SK-N-SH (cell line): ENCODE data around the gene GABRE. TPM values are rescaled to one million over a fixed set of nuclear protein-coding genes. Genes with fewer than 3 reads are reported as not detected.

Source experiments
- CTCF ChIA-PET: fragments of 300-600, 350-600 bp; formaldehyde crosslinking; extraction: SDS; loops from one replicate; lab custom pipeline; 2021; lab: Yijun Ruan, JAX
- POLR2A ChIA-PET: fragments of 350-600 bp; sonication (Branson Sonifier 250); formaldehyde crosslinking; extraction: SDS; loops from one replicate; lab custom pipeline; 2020; ENCODE audit warnings: antibody characterized with exemption, inconsistent platforms; lab: Yijun Ruan, JAX
- DNase-seq: peaks from one replicate; pipeline ENCODE4 v3.0.0; 2012
- H2AFZ ChIP-seq: fragments of 200-600 bp; sonication (generic); 2 replicates; pipeline ENCODE4 v1.8.1; 2016; ENCODE audit warnings: antibody characterized with exemption, mild to moderate bottlenecking, low read depth
- H3F3A ChIP-seq: fragments of 200-600 bp; sonication (generic); replicated peaks from 2 replicates; pipeline ENCODE3; 2016; ENCODE audit warnings: antibody characterized with exemption, mild to moderate bottlenecking; ENCODE audit not compliant: insufficient read depth
- H3K27ac ChIP-seq, 2 experiments: fragments of 200-500 bp in 1 of 2; fragments of 200-600 bp in 1 of 2; sonication (Bioruptor generic) in 1 of 2; sonication (generic), shearing (Covaris generic) in 1 of 2; 2 replicates each; pipeline versions ENCODE4 v1.5.1 to v1.6.1; 2014 to 2016; ENCODE audit warnings: low read depth in 2 of 2, inconsistent platforms in 1 of 2, low read length in 1 of 2, mild to moderate bottlenecking in 1 of 2, mixed read lengths in 1 of 2
- H3K27me3 ChIP-seq: fragments of 200-600 bp; sonication (generic), shearing (Covaris generic); 2 replicates; pipeline ENCODE4 v1.6.1; 2016; ENCODE audit warnings: mixed run types; ENCODE audit not compliant: insufficient read depth
- H3K36me3 ChIP-seq, 2 experiments: fragments of 200-500 bp in 1 of 2; fragments of 200-600 bp in 1 of 2; sonication (Bioruptor generic) in 1 of 2; sonication (generic) in 1 of 2; replicated peaks in 1 of 2; 2 replicates each; pipeline versions ENCODE3 to v1.5.1; 2014 to 2016; ENCODE audit warnings: low read length in 1 of 2, mild to moderate bottlenecking in 1 of 2; ENCODE audit not compliant: insufficient read depth in 2 of 2, control insufficient read depth in 1 of 2
- H3K4me1 ChIP-seq, 2 experiments: fragments of 200-500 bp in 1 of 2; fragments of 200-600 bp in 1 of 2; sonication (Bioruptor generic) in 1 of 2; sonication (generic), shearing (Covaris generic) in 1 of 2; 2 replicates each; pipeline versions ENCODE4 v1.5.1 to v1.6.1; 2014 to 2016; ENCODE audit warnings: low read depth in 1 of 2, low read length in 1 of 2, mixed run types in 1 of 2; ENCODE audit not compliant: insufficient read depth in 2 of 2, control insufficient read depth in 1 of 2
- H3K4me2 ChIP-seq: fragments of 200-600 bp; sonication (generic), shearing (Covaris generic); 2 replicates; pipeline ENCODE4 v1.6.1; 2017; ENCODE audit warnings: mixed run types
- H3K4me3 ChIP-seq, 2 experiments: fragments of 200-500 bp in 1 of 2; fragments of 200-600 bp in 1 of 2; sonication (Bioruptor generic) in 1 of 2; sonication (generic), shearing (Covaris generic) in 1 of 2; 2 replicates each; pipeline versions ENCODE4 v1.5.1 to v1.8.1; 2014 to 2016; ENCODE audit warnings: low read depth in 2 of 2, inconsistent platforms in 1 of 2, low read length in 1 of 2, mild to moderate bottlenecking in 1 of 2, mixed read lengths in 1 of 2, moderate library complexity in 1 of 2
- H3K79me2 ChIP-seq: fragments of 200-600 bp; sonication (generic); 2 replicates; pipeline ENCODE4 v1.8.1; 2017; ENCODE audit warnings: mild to moderate bottlenecking; ENCODE audit not compliant: insufficient read depth
- H3K9ac ChIP-seq: fragments of 200-600 bp; sonication (generic); 2 replicates; pipeline ENCODE4 v1.6.1; 2017; ENCODE audit warnings: mixed run types
- H3K9me2 ChIP-seq: fragments of 200-600 bp; sonication (generic); 2 replicates; pipeline ENCODE4 v1.6.1; 2017; ENCODE audit warnings: mixed run types
- H3K9me3 ChIP-seq: fragments of 200-600 bp; sonication (generic); 2 replicates; pipeline ENCODE4 v1.6.1; 2017; ENCODE audit warnings: mixed run types, mild to moderate bottlenecking, moderate library complexity
- H4K20me1 ChIP-seq: fragments of 200-600 bp; sonication (generic); 2 replicates; pipeline ENCODE4 v1.6.1; 2017; ENCODE audit warnings: mild to moderate bottlenecking, mixed run types; ENCODE audit not compliant: insufficient read depth
- CHD2 ChIP-seq: fragments of 150-350 bp; IDR thresholded peaks from 2 replicates; pipeline ENCODE4 v1.6.1; 2018; ENCODE audit warnings: low read length; ENCODE audit not compliant: partially characterized antibody
- EP300 ChIP-seq, 2 experiments: IDR thresholded peaks; 2 replicates each; pipeline versions ENCODE4 v1.4.0 to v1.6.1; 2012; ENCODE audit warnings: borderline replicate concordance in 1 of 2, low read depth in 1 of 2, low read length in 1 of 2
- FOXJ3 ChIP-seq: sonication (generic); formaldehyde crosslinking; IDR thresholded peaks from 2 replicates; pipeline ENCODE4 v1.5.1; 2020; ENCODE audit warnings: mild to moderate bottlenecking, missing genetic modification reagents
- JUND ChIP-seq: IDR thresholded peaks from 2 replicates; pipeline ENCODE4 v1.4.0; 2012
- NFIC ChIP-seq: IDR thresholded peaks from 2 replicates; pipeline ENCODE4 v1.4.0; 2012; ENCODE audit warnings: borderline replicate concordance
- RAD21 ChIP-seq: IDR thresholded peaks from 2 replicates; pipeline ENCODE4 v1.6.1; 2012; ENCODE audit warnings: mild to moderate bottlenecking, low read length
- SMC3 ChIP-seq: IDR thresholded peaks from 2 replicates; pipeline ENCODE4 v1.6.1; 2012; ENCODE audit warnings: low read depth, low read length, improper control_type of control experiment
- WGBS: methylation state at CpG from one replicate; pipeline ENCODE4 v1.1.6; 2017; ENCODE audit warnings: low lambda C conversion rate; 5-methylcytosine and 5-hydroxymethylcytosine counted together
- polyA plus RNA-seq, 3 experiments: library from polyadenylated mRNA; depleted of rRNA; stranded (reverse); fragments of >200 nt; gene quantifications; 2 replicates each; pipeline ENCODE4 v1.2.3, GENCODE V29; 2012
- TF ChIP-seq, protein P1 (sequence below): IDR thresholded peaks from 2 replicates; pipeline ENCODE4 v1.4.0; 2012; ENCODE audit warnings: low read depth

Gene GABRE
- polyA plus RNA-seq, 1 of the 3 experiments (the other 2 are of a cell fraction): 8.1 TPM

DNA sequence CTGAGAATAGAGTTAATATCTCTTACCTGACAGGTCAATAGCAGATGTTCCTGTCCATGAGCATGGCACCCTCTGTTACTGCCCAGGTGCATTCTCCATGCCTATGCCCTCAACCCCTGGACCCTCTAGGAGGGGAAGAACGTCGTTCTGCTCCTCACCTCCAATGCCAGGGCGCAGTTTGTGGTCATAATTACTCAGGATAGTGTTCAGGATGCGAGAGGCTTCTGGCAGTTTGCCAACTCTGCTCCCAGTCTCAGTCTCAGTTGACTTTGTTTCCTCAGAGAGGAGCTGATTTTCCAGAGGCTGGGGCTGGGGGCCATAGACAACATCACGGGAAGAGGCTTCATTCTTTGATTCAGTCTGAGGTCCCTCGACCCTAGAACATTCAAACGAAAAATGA lies 4.4 kb downstream of the GABRE start:
- peak overlapping the region; percentile 67 for H3K4me2 ChIP-seq
- whole genome bisulfite sequencing: 19% methylated on average over 7 of the region's 7 CpGs
- no peaks in the 10 kb centered on the region for H4K20me1 ChIP-seq
- no peaks in the 10 kb centered on the region for H3K9me2 ChIP-seq
- peaks cover 0 to 6% of the 10 kb centered on the region in 2 experiments; a peak in 2 of 4 replicates for H3K4me1 ChIP-seq
- ChIA-PET CTCF (interaction anchor here (1.0 kb wide), 1 partner anchor 216 kb away, joined by 3 read pairs; no protein-coding TSS in a partner anchor), POLR2A (no interaction called here)
- peaks cover 2% of the 10 kb centered on the region; the same call in 1 of the 2 replicates for H3K27me3 ChIP-seq
- no peaks in the 10 kb centered on the region for H3K9me3 ChIP-seq
- peaks cover 2 to 11% of the 10 kb centered on the region in 2 experiments for H3K36me3 ChIP-seq
- H3K4me3 ChIP-seq: no peak overlapping the region
- H3K9ac ChIP-seq: no peak overlapping the region
- DNase-seq: no peak
- peak overlapping the region; percentile 34 to 68; a peak in 2 of 4 replicates for H3K27ac ChIP-seq
- TF ChIP-seq NFIC: peak; percentile 39
- TF ChIP-seq, protein P1, sequence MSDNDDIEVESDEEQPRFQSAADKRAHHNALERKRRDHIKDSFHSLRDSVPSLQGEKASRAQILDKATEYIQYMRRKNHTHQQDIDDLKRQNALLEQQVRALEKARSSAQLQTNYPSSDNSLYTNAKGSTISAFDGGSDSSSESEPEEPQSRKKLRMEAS: no peak
- H3K79me2 ChIP-seq: peaks cover 30% of the 10 kb centered on the region
- no peak overlapping the region for H2AFZ ChIP-seq
- peaks cover 5% of the 10 kb centered on the region for H3F3A ChIP-seq

DNA sequence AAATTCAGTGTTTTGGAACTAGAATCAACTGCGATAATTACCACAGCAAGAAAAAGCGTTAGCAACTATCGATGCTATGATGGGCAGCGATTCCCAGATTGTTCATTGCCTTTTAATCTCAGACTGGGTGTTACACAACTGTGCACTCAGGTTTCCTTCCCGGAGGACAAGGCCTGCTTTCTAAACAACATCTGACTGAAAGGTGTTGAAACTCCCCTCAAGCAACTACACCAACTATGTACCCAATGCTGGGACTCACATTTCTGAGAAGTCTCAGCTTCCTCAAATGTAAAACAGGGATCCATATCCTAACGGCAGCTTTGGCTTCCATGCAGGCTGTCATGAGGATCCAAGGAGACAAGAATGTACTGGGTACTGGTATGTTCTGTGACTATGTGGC lies 8.2 kb downstream of the GABRE start:
- no peak overlapping the region for H3K9ac ChIP-seq
- no peak overlapping the region for H3K4me2 ChIP-seq
- POLR2A ChIA-PET: no interaction called here
- no peaks in the 10 kb centered on the region for H3K9me2 ChIP-seq
- H2AFZ ChIP-seq: no peak overlapping the region
- no peaks in the 10 kb centered on the region for H3K27me3 ChIP-seq
- 51% methylated on average over 6 of the region's 6 CpGs for WGBS
- H3K36me3 ChIP-seq: peaks cover 2 to 17% of the 10 kb centered on the region in 2 experiments
- DNase-seq: no peak
- no peaks in the 10 kb centered on the region for H4K20me1 ChIP-seq
- CTCF ChIA-PET: interaction anchor here (1.4 kb wide), 1 partner anchor 667 kb away, joined by 3 read pairs; no protein-coding TSS in a partner anchor
- H3F3A ChIP-seq: peaks cover 5% of the 10 kb centered on the region
- 0 out of 2 replicates have a peak, but pooled peaks cover 3% of the 10 kb centered on the region for H3K79me2 ChIP-seq
- H3K4me3 ChIP-seq: no peak overlapping the region
- H3K27ac ChIP-seq: no peak overlapping the region
- TF ChIP-seq, protein P1: no peak
- TF ChIP-seq JUND: no peak
- no peaks in the 10 kb centered on the region for H3K9me3 ChIP-seq
- H3K4me1 ChIP-seq: peaks cover 0 to 6% of the 10 kb centered on the region in 2 experiments; a peak in 2 of 4 replicates

DNA sequence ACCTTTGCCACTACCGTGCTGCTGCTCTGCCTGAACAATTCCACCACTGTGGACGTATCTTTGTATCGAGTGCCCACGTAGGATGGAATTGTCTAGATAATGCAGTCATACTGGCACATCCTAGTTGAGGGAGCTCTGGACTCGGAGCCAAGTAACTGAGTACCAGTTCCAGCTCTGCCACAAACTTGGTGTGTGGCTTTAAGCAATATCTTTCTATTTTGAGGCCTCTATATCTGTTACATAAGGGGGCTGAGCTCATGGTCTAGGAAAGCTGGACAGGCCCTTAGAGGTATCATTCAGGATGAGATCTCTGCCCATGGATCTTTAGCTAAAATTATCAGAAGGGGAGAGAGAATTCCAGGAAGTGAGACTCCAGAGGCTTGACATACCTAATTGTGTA lies 12.4 kb downstream of the GABRE start:
- TF ChIP-seq SMC3 (no peak), CHD2 (no peak), FOXJ3 (CRISPR knock-in tag) (no peak), RAD21 (no peak), EP300 (IDR thresholded peaks at IDR 0.05; ENCODE audit: borderline replicate concordance in 1 of 2, low read depth in 1 of 2, low read length in 1 of 2) (no peak)
- TF ChIP-seq, protein P1: no peak
- H3K4me3 ChIP-seq: no peak overlapping the region
- H3K27ac ChIP-seq: no peak overlapping the region
- H3K9me3 ChIP-seq: no peaks in the 10 kb centered on the region
- H3K27me3 ChIP-seq: no peaks in the 10 kb centered on the region; the same call in 1 of the 2 replicates
- H3F3A ChIP-seq: no peaks in the 10 kb centered on the region
- peaks cover 2 to 13% of the 10 kb centered on the region in 2 experiments for H3K36me3 ChIP-seq
- DNase-seq: no peak
- ChIA-PET POLR2A (no interaction called here), CTCF (no interaction called here)
- WGBS: 38% methylated on average over 3 of the region's 5 CpGs
- H3K9ac ChIP-seq: no peak overlapping the region
- H3K4me1 ChIP-seq: no peaks in the 10 kb centered on the region
- H3K4me2 ChIP-seq: no peak overlapping the region
- no peak overlapping the region for H2AFZ ChIP-seq
- H4K20me1 ChIP-seq: no peaks in the 10 kb centered on the region
- H3K79me2 ChIP-seq: no peaks in the 10 kb centered on the region
- H3K9me2 ChIP-seq: no peaks in the 10 kb centered on the region
